HG03108 (cell line): Measurements from ENCODE around the gene ISG20.

Experiments
- ATAC-seq: cut with Tn5 transposase; IDR thresholded peaks from one replicate; pipeline ENCODE4 v1.9.1; 2021; ENCODE audit warnings: moderate library complexity; ENCODE audit not compliant: unreplicated experiment

Gene ISG20

GRCh38 chr15:88638626-88639372 is at the start of gene ISG20:
Gene ISG20, plus strand, starts transcription at chr15:88639016. Its CDS starts 351 bp downstream, at chr15:88639367.
- ATAC-seq: peak; percentile 60

- ATAC-seq: no peak
These were observed 48.1 kb upstream of the ISG20 start for GRCh38 chr15:88590759-88591158.

- no peak for ATAC-seq
These were observed 47.4 kb upstream of the ISG20 start for GRCh38 chr15:88591384-88591783.

GRCh38 chr15:88603885-88604284 is 34.9 kb upstream of the ISG20 start:
- ATAC-seq: no peak

- no peak for ATAC-seq
These were observed 34.2 kb upstream of the ISG20 start for GRCh38 chr15:88604381-88605188.

- no peak for ATAC-seq
These were observed 33.4 kb upstream of the ISG20 start for GRCh38 chr15:88605189-88606069.

DNA sequence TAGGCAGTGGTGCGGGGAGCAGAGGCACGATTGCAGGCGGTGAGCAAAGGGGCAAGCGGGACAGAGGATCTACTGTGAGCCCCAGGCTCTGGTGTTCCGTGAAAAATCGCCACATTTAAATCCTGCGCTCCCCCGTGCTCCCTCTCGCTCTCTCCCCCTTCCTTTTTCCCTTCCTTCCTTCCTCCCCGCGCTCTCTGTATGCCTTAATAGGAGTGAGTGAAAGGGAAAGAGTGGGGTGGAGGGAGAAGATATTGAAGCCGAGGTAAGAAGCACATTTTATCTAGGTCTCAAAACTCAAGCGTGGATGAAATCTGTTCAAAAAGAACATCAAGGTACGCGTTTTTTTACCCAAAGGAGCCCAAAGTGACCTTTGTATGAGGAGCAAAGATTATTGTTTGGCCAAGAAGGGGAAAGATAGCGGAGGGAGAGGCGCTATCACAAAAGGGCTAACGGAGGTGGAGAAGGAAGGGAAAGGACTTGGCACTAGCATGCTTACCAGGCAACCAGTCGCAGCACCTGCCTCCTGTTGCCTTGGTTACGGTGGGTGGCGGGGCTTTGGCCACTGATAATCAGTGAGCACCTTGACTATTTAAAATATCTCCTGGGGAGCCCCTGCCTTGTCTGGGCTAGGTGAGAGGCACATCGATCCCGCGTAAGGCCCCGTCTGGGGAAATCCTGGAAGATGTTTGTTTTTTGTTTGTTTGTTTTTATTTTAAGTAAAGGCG is 32.6 kb upstream of the ISG20 start:
- no peak for ATAC-seq

GRCh38 chr15:88607951-88608350 is 30.9 kb upstream of the ISG20 start:
- ATAC-seq: no peak

DNA sequence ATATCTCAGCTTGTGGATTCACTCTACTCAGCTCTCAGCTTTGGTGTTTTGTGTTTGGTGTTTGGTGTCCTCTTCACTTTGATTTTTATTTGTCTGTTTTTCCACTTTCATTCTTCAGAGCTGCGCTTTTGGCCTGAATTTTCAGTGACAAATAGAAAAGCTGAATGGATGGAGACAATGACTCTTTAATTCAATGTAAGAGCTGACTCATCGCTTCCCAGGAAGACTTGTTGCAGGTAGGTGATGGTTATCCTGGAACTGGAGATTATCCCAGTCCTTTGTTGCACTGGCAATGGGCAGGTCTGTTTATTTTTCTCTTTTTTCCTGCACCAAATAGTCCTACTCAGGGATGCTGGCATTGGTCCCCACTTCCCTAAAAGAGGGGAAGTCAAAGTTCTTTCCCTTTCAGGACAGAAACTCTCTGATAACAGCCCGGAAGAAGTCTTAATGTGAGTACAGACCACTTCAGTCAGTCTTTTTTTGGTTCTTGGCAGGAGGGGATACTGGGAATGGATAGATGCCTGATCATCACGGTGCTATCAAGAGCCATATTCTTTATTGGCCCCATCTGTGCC is 30.1 kb upstream of the ISG20 start:
- ATAC-seq: no peak

DNA sequence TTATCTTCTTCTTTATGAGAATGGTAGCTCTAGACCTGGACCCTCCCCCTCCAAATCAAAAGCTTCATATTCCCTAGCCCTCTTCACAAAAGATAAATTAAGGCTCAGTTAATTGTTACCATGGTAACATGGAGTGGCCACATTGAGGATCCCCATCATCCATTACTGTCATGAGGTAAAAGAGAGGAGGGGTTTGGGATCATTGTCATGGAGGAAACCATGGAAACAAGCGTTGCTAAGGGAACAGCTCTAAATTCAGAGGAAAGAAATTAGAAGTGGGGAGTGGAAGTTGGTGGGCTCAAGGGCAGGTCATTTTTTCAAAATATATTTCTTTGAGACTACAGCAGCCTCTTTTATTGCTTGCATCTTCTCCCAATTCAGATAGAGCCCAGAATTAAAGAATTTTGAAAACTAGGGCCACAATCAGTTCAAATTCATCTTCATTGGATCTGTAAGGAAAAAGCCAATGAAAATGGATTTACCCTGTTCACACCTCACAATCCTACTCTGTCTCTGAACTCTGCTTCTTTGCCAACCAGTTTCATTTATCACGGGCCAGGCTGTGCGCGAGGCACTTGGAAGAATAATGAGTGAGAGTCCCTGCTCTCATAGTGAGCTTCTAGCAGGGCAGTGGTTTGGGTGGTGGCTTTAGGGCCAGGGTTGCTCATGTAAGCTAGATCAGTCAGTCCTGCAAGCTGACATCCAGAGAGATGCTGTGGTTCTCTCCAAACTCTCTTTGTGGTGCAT is 29.3 kb upstream of the ISG20 start:
- ATAC-seq: no peak

GRCh38 chr15:88610701-88611231 is 28.1 kb upstream of the ISG20 start:
- no peak for ATAC-seq

DNA sequence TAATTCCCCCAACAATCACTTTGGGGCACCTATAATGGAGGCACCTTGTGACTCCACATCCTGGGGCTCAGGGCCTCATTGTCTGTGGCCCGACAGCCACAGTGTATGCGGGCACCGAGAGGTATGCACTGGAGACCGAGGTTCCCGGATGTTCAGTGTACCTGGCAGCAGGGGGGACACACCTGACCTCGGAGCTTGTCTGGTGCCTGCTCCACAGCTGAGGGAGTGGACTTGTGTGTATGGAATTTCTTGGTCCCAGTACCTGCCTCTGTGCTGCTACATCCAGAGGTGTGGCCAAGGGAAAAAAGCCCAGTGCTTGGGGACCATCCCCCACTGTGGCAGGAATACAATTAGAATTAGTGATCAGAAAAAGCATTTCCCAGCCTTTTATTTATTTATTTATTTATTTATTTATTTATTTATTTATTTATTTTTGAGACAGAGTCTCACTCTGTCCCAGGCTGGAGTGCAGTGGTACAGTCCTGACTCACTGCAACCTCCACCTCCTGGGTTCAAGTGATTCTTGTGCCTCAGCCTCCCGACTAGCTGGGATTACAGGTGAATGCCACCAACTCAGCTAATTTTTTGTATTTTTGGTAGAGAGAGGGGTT is 26.5 kb upstream of the ISG20 start:
- no peak for ATAC-seq

- ATAC-seq: no peak
These were observed 25.5 kb upstream of the ISG20 start for GRCh38 chr15:88613074-88613944.

- ATAC-seq: no peak
These were observed 23.3 kb upstream of the ISG20 start for GRCh38 chr15:88615303-88616107.

DNA sequence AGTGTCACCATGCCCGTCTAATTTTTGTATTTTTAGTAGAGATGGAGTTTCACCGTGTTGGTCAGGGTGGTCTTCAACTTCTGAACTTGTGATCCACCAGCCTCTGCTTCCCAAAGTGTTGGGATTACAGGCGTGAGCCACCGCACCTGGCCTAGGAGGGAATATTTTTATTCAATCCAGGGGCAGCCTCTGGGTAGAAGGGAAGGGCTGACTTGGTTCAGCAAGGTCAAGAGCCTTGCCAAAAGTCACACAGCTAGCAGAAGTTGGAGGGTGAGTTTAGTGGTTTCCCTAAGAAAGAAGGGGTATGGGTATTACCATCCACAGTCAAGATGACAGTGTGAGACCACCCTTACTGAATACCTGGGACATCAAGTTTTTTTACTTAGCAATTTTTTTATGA is 22.6 kb upstream of the ISG20 start:
- no peak for ATAC-seq

- no peak for ATAC-seq
These were observed 21.6 kb upstream of the ISG20 start for GRCh38 chr15:88617031-88617722.

- ATAC-seq: no peak
These were observed 21.0 kb upstream of the ISG20 start for GRCh38 chr15:88617790-88618189.
